ENCODE measurements around the gene NPRL2. TPM values are rescaled to one million over a fixed set of nuclear protein-coding genes. Genes with fewer than 3 reads are reported as not detected.
"Not testable (repeated sequence)": the region's sequence is repeated elsewhere in the genome, so short reads cannot be mapped to it uniquely, and the experiment has no call there.

The NPRL2 gene
- polyA plus RNA-seq, 1 donor = 19.6 TPM

DNA sequence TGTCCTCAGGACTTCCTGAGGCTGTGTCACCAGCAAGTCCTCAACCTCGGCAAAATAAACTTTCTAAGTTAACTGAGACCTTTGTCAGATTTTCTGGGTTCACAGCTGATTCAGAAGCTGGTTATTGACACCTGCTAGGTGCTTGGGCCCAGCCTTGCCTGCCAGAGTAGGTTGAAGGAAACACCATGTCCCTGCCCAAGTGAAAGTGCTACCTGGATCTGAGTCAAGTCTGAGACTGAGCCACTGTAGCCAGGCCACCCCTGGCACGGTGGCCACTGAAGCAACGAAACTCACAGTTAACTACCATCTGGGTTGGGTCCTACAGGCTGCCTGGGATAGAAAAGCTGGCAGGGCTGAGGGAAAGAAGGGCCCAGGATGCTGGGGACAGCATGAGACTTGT lies 36.2 kb downstream of the NPRL2 start:
- DNase-seq (ENCODE audit: low read depth) = no peak

DNA sequence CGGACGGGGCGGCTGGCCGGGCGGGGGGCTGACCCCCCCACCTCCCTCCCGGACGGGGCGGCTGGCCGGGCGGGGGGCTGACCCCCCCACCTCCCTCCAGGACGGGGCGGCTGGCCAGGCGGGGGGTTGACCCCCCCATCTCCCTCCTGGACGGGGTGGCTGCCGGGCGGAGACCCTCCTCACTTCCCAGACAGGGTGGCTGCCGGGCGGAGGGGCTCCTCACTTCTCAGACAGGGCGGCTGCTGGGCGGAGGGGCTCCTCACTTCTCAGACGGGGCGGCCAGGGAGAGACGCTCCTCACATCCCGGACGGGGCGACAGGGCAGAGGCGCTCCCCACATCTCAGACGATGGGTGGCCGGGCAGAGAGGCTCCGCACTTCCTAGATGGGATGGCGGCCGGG lies 38.5 kb downstream of the NPRL2 start:
- not testable (repeated sequence) for DNase-seq (ENCODE audit: low read depth)

DNA sequence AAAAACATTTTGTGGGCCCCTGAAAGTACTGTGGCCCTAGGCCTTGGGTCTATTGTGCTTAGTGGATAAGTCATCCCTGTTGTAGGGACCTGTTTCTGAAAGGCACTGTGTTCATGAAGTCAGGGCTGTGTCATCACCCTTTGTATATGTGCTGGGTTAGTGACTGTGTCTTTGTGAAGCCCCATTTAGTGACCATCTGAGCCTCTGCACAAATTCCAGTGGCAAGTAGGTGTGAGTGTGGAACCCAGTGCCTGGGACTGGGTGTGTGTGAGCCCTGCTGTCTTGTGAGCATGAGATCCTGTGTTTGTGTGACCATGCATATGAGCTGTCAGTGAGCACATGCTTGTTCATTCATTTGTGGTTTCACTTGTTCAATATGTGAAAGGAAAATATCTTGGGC lies 46.0 kb downstream of the NPRL2 start:
- no peak for DNase-seq (ENCODE audit: low read depth)

- DNase-seq (ENCODE audit: low read depth) = no peak
Observed at GRCh38 chr3:50303013-50303815, 47.4 kb downstream of the NPRL2 start, which contains the start of gene HYAL1. Gene HYAL1 (minus strand): TSS chr3:50303574. CDS start chr3:50302956, 618 bp downstream.

GRCh38 chr3:50302095-50303012 lies 48.2 kb downstream of the NPRL2 start:
- no peak for DNase-seq (ENCODE audit: low read depth)

DNA sequence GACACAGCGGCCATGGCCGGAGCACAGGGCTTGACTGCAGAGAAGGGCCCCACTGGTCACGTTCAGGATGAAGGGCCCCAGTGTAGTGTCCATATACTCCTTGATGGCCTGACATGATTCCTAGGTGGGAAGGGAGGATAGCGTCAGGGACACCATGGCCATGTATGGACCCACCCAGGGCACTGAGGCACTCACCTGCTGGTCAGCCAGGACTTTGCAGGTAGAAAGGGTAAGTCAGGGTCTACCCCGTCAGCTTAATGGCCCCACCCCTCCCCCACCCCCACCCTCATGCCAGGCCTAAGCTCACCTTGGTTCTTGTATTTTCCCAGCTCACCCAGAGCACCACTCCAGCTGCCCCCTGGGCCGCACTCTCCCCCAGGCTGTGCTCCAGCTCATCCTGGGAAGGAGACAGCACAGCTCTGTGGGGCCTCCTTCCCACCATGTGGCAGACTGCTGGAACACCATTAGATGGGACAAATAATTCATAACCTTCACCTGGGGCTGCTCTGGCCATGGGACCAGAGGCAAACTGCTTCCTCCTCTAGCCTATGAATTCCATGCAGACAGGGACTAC lies 49.8 kb downstream of the NPRL2 start:
- DNase-seq (ENCODE audit: low read depth) = no peak

DNA sequence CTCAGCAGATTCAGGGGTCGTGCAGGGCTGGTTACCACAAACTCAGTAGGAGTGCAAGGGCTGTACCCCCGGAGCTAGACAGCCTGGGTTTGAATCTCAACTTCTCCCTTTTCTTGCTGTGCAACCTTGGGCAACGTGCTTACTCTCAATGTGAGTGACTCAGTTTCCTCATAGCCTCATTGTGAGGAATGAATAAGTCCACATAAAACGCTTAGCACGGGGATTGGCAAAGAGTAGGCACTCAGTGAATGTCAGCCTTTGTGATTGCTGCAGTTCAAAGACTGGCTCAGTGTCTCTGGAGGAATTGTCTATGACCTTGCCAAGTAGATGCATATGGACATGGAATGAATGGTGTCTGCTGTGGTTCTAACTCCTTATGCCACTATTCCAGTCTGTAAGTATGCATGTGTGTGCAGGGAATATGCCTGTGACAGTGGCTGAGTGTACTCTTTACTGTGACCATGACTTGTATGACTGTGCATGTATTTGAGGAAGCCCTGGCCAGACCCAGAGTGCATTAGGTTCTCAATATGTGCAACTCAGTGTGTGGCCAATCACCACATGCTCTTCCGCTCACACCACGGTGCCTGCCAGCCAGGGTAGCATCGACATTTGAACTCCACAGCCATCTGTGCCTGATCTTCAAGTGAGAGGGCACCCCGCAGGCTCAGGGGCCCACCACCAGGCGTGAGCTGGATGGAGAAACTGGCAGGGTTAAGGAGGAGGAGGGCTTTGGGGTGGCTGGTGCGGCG lies 50.5 kb downstream of the NPRL2 start:
- no peak for DNase-seq (ENCODE audit: low read depth)

GRCh38 chr3:50299638-50299928 lies 51.0 kb downstream of the NPRL2 start:
- DNase-seq (ENCODE audit: low read depth) = no peak

- peak; percentile 96 for DNase-seq (ENCODE audit: low read depth)
Observed at GRCh38 chr3:50298836-50299637, 51.5 kb downstream of the NPRL2 start, which contains the start of the genes HYAL3 and NAA80. Gene HYAL3 (minus strand): TSS chr3:50299405. CDS start chr3:50295602, 3,803 bp downstream. Gene NAA80 (minus strand): TSS chr3:50299405. CDS start chr3:50297463, 1,942 bp downstream.

- no peak for DNase-seq (ENCODE audit: low read depth)
Observed at GRCh38 chr3:50297896-50298725, 52.5 kb downstream of the NPRL2 start.

DNA sequence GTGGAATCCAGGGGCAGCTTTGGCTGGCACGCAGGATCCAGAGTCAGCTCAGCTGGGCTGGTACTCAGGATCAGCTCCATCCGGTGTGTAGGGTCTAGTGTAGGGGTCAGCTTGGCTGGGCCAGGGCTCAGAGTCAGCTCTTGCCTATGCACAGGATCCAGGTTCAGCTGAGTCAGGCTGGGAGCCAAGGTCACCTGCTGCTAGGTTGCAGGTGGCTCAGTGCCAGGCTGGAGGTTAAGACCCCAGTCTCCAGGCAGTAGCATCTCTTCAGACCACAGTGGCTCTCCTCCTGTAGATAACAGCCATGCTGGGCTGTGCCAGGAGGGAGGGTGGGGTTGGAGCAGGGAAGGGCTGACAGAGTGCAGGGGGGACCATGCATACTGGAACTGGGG lies 53.2 kb downstream of the NPRL2 start:
- no peak for DNase-seq (ENCODE audit: low read depth)

Other genes starting within 250 kb of the NPRL2 start
- gene SEMA3F, start 195.5 kb downstream of the NPRL2 start, polyA plus RNA-seq (ENCODE audit: insufficient read length) = 9.0 TPM
- not detected for gene GNAT1, start 159.2 kb downstream of the NPRL2 start, polyA plus RNA-seq (ENCODE audit: insufficient read length)
- 3.9 TPM for gene SLC38A3, start 145.5 kb downstream of the NPRL2 start, polyA plus RNA-seq (ENCODE audit: insufficient read length)
- 158 TPM for gene GNAI2, start 114.6 kb downstream of the NPRL2 start, polyA plus RNA-seq (ENCODE audit: insufficient read length)
- 36.7 TPM for gene SEMA3B, start 81.6 kb downstream of the NPRL2 start, polyA plus RNA-seq (ENCODE audit: insufficient read length)
- 41.6 TPM for gene LSMEM2, start 71.7 kb downstream of the NPRL2 start, polyA plus RNA-seq (ENCODE audit: insufficient read length)
- 46.2 TPM for gene IFRD2, start 58.3 kb downstream of the NPRL2 start, polyA plus RNA-seq (ENCODE audit: insufficient read length)
- 2.3 TPM for gene HYAL3, start 51.4 kb downstream of the NPRL2 start, polyA plus RNA-seq (ENCODE audit: insufficient read length)
- 6.3 TPM for gene NAA80, start 51.4 kb downstream of the NPRL2 start, polyA plus RNA-seq (ENCODE audit: insufficient read length)
- 1.7 TPM for gene HYAL1, start 47.2 kb downstream of the NPRL2 start, polyA plus RNA-seq (ENCODE audit: insufficient read length)
- 39.7 TPM for gene HYAL2, start 28.0 kb downstream of the NPRL2 start, polyA plus RNA-seq (ENCODE audit: insufficient read length)
- 16.4 TPM for gene TUSC2, start 22.6 kb downstream of the NPRL2 start, polyA plus RNA-seq (ENCODE audit: insufficient read length)
- 32.8 TPM for gene RASSF1, start 9.9 kb downstream of the NPRL2 start, polyA plus RNA-seq (ENCODE audit: insufficient read length)
- 1.1 TPM for gene ZMYND10, start 5.0 kb downstream of the NPRL2 start, polyA plus RNA-seq (ENCODE audit: insufficient read length)
- 5.2 TPM for gene CYB561D2, start 87 bp upstream of the NPRL2 start, polyA plus RNA-seq (ENCODE audit: insufficient read length)
- gene TMEM115, start 8.7 kb upstream of the NPRL2 start, polyA plus RNA-seq (ENCODE audit: insufficient read length) = 23.3 TPM
- gene CACNA2D2, start 152.9 kb upstream of the NPRL2 start, polyA plus RNA-seq (ENCODE audit: insufficient read length) = 4.3 TPM
- 19.8 TPM for gene C3orf18, start 217.0 kb upstream of the NPRL2 start, polyA plus RNA-seq (ENCODE audit: insufficient read length)
- 12.4 TPM for gene HEMK1, start 218.7 kb upstream of the NPRL2 start, polyA plus RNA-seq (ENCODE audit: insufficient read length)